DOHH2 (cell line): ENCODE measurements around the gene SLC6A1.

Source experiments
- H3F3A ChIP-seq: fragments of 200-600 bp; sonication (generic), shearing (Covaris generic); 2 replicates; pipeline ENCODE4 v1.6.0; 2016; ENCODE audit warnings: antibody characterized with exemption, mild to moderate bottlenecking; ENCODE audit not compliant: control insufficient read depth, insufficient read depth
- H3K27ac ChIP-seq: fragments of 200-600 bp; sonication (generic); 2 replicates; pipeline ENCODE4 v1.5.1; 2014; ENCODE audit warnings: low read depth, mild to moderate bottlenecking, low read length, moderate library complexity
- H3K27me3 ChIP-seq: fragments of 200-600 bp; sonication (generic); 2 replicates; pipeline ENCODE4 v1.6.1; 2014; ENCODE audit warnings: mild to moderate bottlenecking, low read length, mixed read lengths; ENCODE audit not compliant: control insufficient read depth
- H3K36me3 ChIP-seq: fragments of 200-600 bp; sonication (generic); 2 replicates; pipeline ENCODE4 v1.6.1; 2014; ENCODE audit warnings: mild to moderate bottlenecking, low read length, moderate library complexity, mixed read lengths; ENCODE audit not compliant: control insufficient read depth
- H3K4me1 ChIP-seq: fragments of 200-600 bp; sonication (generic); 2 replicates; pipeline ENCODE4 v1.6.1; 2014; ENCODE audit warnings: mild to moderate bottlenecking, low read length, mixed read lengths; ENCODE audit not compliant: control insufficient read depth
- H3K4me2 ChIP-seq: fragments of 200-600 bp; sonication (generic); 2 replicates; pipeline ENCODE4 v1.6.0; 2014; ENCODE audit warnings: mild to moderate bottlenecking, low read length, moderate library complexity
- H3K4me3 ChIP-seq: fragments of 200-600 bp; sonication (generic); 2 replicates; pipeline ENCODE4 v1.5.1; 2014; ENCODE audit warnings: mild to moderate bottlenecking, low read length, mixed read lengths
- H3K79me2 ChIP-seq: fragments of 200-600 bp; sonication (generic); 2 replicates; pipeline ENCODE4 v1.6.1; 2014; ENCODE audit warnings: mild to moderate bottlenecking, low read length, mixed read lengths; ENCODE audit not compliant: control insufficient read depth
- H3K9me2 ChIP-seq: fragments of 200-600 bp; sonication (generic); replicated peaks from 2 replicates; pipeline ENCODE4 v1.6.1; 2014; ENCODE audit warnings: mild to moderate bottlenecking, low read length, mixed read lengths; ENCODE audit not compliant: control insufficient read depth
- H3K9me3 ChIP-seq: fragments of 200-600 bp; sonication (generic); 2 replicates; pipeline ENCODE4 v1.6.1; 2014; ENCODE audit warnings: antibody characterized with exemption, low read length, mixed read lengths; ENCODE audit not compliant: control insufficient read depth, insufficient read depth
- H4K20me1 ChIP-seq: fragments of 200-600 bp; sonication (generic); 2 replicates; pipeline ENCODE4 v1.6.0; 2014; ENCODE audit warnings: low read depth, mild to moderate bottlenecking, antibody characterized with exemption, low read length, moderate library complexity; ENCODE audit not compliant: control insufficient read depth, insufficient read depth
- CTCF ChIP-seq: fragments of 200-600 bp; sonication (generic); IDR thresholded peaks from one replicate; pipeline ENCODE4 v1.5.1; 2014; ENCODE audit warnings: antibody characterized with exemption, mild to moderate bottlenecking, low read depth, low read length; ENCODE audit not compliant: poor library complexity, severe bottlenecking
- EZH2phosphoT487 ChIP-seq: fragments of 200-600 bp; sonication (generic); IDR thresholded peaks from 2 replicates; pipeline ENCODE4 v1.6.1; 2017; ENCODE audit warnings: borderline replicate concordance, mild to moderate bottlenecking, antibody characterized with exemption, low read length, moderate library complexity, mixed read lengths

The SLC6A1 gene

GRCh38 chr3:10992017-10992942 is at the start of gene SLC6A1:
Gene SLC6A1, plus strand, starts transcription at chr3:10992748. Its CDS starts 24,464 bp downstream, at chr3:11017212.
- H4K20me1 ChIP-seq, result no peaks in the 10 kb centered on the region
- no peaks in the 10 kb centered on the region for H3K27me3 ChIP-seq
- no peaks in the 10 kb centered on the region for H3K79me2 ChIP-seq
- no peaks in the 10 kb centered on the region for H3K9me3 ChIP-seq
- H3K4me1 ChIP-seq, result no peaks in the 10 kb centered on the region
- no peak within 1 kb of the TSS for H3K4me3 ChIP-seq
- no peaks in the 10 kb centered on the region for H3K36me3 ChIP-seq
- TF ChIP-seq CTCF (no peak), EZH2phosphoT487 (no peak)
- H3K4me2 ChIP-seq, result no peak within 1 kb of the TSS
- no peaks in the 10 kb centered on the region for H3K9me2 ChIP-seq
- no peaks in the 10 kb centered on the region for H3F3A ChIP-seq
- H3K27ac ChIP-seq, result no peak within 1 kb of the TSS

GRCh38 chr3:10944866-10945265 is 47.7 kb upstream of the SLC6A1 start:
- no peak for TF ChIP-seq CTCF
- TF ChIP-seq EZH2phosphoT487, result no peak
- H3K4me1 ChIP-seq, result no peaks in the 10 kb centered on the region
- H3K27ac ChIP-seq, result no peak overlapping the region
- no peaks in the 10 kb centered on the region for H3K9me2 ChIP-seq
- no peaks in the 10 kb centered on the region for H3K79me2 ChIP-seq
- H3K36me3 ChIP-seq, result no peaks in the 10 kb centered on the region
- H3K4me3 ChIP-seq, result no peak overlapping the region
- no peaks in the 10 kb centered on the region for H4K20me1 ChIP-seq
- H3K4me2 ChIP-seq, result no peak overlapping the region
- H3K9me3 ChIP-seq, result peaks cover 11% of the 10 kb centered on the region
- no peaks in the 10 kb centered on the region for H3K27me3 ChIP-seq
- no peaks in the 10 kb centered on the region for H3F3A ChIP-seq

GRCh38 chr3:10945683-10946287 is 46.8 kb upstream of the SLC6A1 start:
- H3K27me3 ChIP-seq, result no peaks in the 10 kb centered on the region
- no peaks in the 10 kb centered on the region for H3K9me2 ChIP-seq
- TF ChIP-seq CTCF, result peak; percentile 94
- no peak for TF ChIP-seq EZH2phosphoT487
- no peaks in the 10 kb centered on the region for H4K20me1 ChIP-seq
- no peak overlapping the region for H3K4me3 ChIP-seq
- H3K36me3 ChIP-seq, result no peaks in the 10 kb centered on the region
- H3K4me2 ChIP-seq, result no peak overlapping the region
- no peak overlapping the region for H3K27ac ChIP-seq
- peaks cover 11% of the 10 kb centered on the region for H3K9me3 ChIP-seq
- no peaks in the 10 kb centered on the region for H3K79me2 ChIP-seq
- H3K4me1 ChIP-seq, result no peaks in the 10 kb centered on the region
- no peaks in the 10 kb centered on the region for H3F3A ChIP-seq
